HEK293T (cell line): ENCODE data around the gene SNX24.
"Not testable (repeated sequence)": the region's sequence is repeated elsewhere in the genome, so short reads cannot be mapped to it uniquely, and the experiment has no call there.

Source experiments
- BHLHE40 ChIP-seq: fragments of 450-650 bp; IDR thresholded peaks from 2 replicates; pipeline ENCODE4 v1.6.1; 2016; ENCODE audit warnings: mild to moderate bottlenecking, moderate library complexity, borderline replicate concordance
- ELF4 ChIP-seq: fragments of 450-650 bp; IDR thresholded peaks from 2 replicates; pipeline ENCODE4 v1.6.1; 2017; ENCODE audit warnings: antibody characterized with exemption
- FOXA1 ChIP-seq: fragments of 450-650 bp; IDR thresholded peaks from 2 replicates; pipeline ENCODE4 v1.6.1; 2016; ENCODE audit warnings: mild to moderate bottlenecking
- FOXM1 ChIP-seq: fragments of 450-650 bp; IDR thresholded peaks from 2 replicates; pipeline ENCODE4 v1.6.1; 2017; ENCODE audit warnings: mild to moderate bottlenecking, borderline replicate concordance
- HDGF ChIP-seq: fragments of 450-650 bp; IDR thresholded peaks from 2 replicates; pipeline ENCODE4 v1.6.1; 2017; ENCODE audit warnings: antibody characterized with exemption, borderline replicate concordance
- LEF1 ChIP-seq: fragments of 450-650 bp; IDR thresholded peaks from 2 replicates; pipeline ENCODE4 v1.6.1; 2017; ENCODE audit warnings: mild to moderate bottlenecking, borderline replicate concordance
- NFRKB ChIP-seq: fragments of 450-650 bp; IDR thresholded peaks from 2 replicates; pipeline ENCODE4 v1.6.1; 2016; ENCODE audit warnings: mild to moderate bottlenecking, moderate library complexity
- SP1 ChIP-seq: fragments of 450-650 bp; IDR thresholded peaks from 2 replicates; pipeline ENCODE4 v1.6.1; 2017
- TF ChIP-seq, protein P1 (sequence below): fragments of 450-650 bp; IDR thresholded peaks from 2 replicates; pipeline ENCODE4 v1.6.1; 2016

DNA sequence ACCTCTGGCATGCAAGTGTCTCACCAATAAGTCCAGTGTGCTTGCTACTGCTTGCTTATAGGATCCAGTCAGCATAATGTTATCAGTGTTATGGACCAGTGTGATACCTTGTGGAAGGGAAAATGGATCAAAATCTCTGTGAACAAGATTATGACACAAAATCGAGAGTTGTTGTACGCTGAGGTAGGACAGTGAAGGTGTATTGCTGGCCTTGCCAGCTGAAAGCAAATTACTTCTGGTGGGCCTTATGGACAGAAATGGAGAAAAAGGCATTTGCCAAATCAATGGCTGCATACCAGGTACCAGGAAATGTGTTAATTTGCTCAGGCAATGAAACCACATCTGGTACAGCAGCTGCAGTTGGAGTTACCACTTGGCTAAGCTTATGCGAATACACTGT is 128.8 kb downstream of the SNX24 start:
- TF ChIP-seq FOXA1, BHLHE40, ELF4, SP1, LEF1, FOXM1, NFRKB, HDGF: not testable (repeated sequence)
- TF ChIP-seq, protein P1, sequence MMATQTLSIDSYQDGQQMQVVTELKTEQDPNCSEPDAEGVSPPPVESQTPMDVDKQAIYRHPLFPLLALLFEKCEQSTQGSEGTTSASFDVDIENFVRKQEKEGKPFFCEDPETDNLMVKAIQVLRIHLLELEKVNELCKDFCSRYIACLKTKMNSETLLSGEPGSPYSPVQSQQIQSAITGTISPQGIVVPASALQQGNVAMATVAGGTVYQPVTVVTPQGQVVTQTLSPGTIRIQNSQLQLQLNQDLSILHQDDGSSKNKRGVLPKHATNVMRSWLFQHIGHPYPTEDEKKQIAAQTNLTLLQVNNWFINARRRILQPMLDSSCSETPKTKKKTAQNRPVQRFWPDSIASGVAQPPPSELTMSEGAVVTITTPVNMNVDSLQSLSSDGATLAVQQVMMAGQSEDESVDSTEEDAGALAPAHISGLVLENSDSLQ: not testable (repeated sequence)
